OCI-LY3 (cell line): ENCODE measurements around the gene MGST3.

Source experiments
- H2AFZ ChIP-seq: fragments of 200-600, 300-600 bp; shearing (Covaris generic); 2 replicates; pipeline ENCODE4 v1.6.0; 2014; ENCODE audit warnings: antibody characterized with exemption, low read depth, low read length
- H3K27ac ChIP-seq: fragments of 200-600, 300-600 bp; sonication (generic); 2 replicates; pipeline ENCODE4 v1.5.1; 2014; ENCODE audit warnings: mild to moderate bottlenecking, low read length, moderate library complexity, mixed read lengths
- H3K27me3 ChIP-seq: fragments of 200-600, 300-600 bp; sonication (generic); 2 replicates; pipeline ENCODE4 v1.6.1; 2014; ENCODE audit warnings: low read depth, low read length, mixed read lengths
- H3K36me3 ChIP-seq: fragments of 200-600, 300-600 bp; sonication (generic); replicated peaks from 2 replicates; pipeline ENCODE3; 2014; ENCODE audit warnings: low read depth, low read length, mixed read lengths
- H3K4me1 ChIP-seq: fragments of 300-600, 200-600 bp; sonication (generic); 2 replicates; pipeline ENCODE4 v1.6.1; 2014; ENCODE audit warnings: low read length, mixed read lengths
- H3K4me2 ChIP-seq: fragments of 200-600, 300-600 bp; sonication (generic); 2 replicates; pipeline ENCODE4 v1.6.1; 2014; ENCODE audit warnings: low read length, mixed read lengths
- H3K4me3 ChIP-seq: fragments of 300-600, 200-600 bp; sonication (generic); 2 replicates; pipeline ENCODE4 v1.5.1; 2014; ENCODE audit warnings: antibody characterized with exemption, mild to moderate bottlenecking, low read length, moderate library complexity
- H3K79me2 ChIP-seq: fragments of 300-600, 200-600 bp; shearing (Covaris generic); 2 replicates; pipeline ENCODE4 v1.6.1; 2014; ENCODE audit warnings: mild to moderate bottlenecking, low read length, mixed read lengths
- H3K9ac ChIP-seq: fragments of 300-600, 200-600 bp; shearing (Covaris generic); 2 replicates; pipeline ENCODE4 v1.6.0; 2014; ENCODE audit warnings: mild to moderate bottlenecking, low read length, moderate library complexity
- H3K9me3 ChIP-seq: fragments of 200-600, 300-600 bp; shearing (Covaris generic); 2 replicates; pipeline ENCODE4 v1.6.1; 2014; ENCODE audit warnings: low read length, mixed read lengths; ENCODE audit not compliant: insufficient read depth
- H4K20me1 ChIP-seq: fragments of 200-600, 300-600 bp; sonication (generic); 2 replicates; pipeline ENCODE4 v1.6.1; 2016; ENCODE audit warnings: low read length, mixed read lengths; ENCODE audit not compliant: insufficient read depth
- CTCF ChIP-seq: fragments of 200-600, 300-600 bp; sonication (generic); IDR thresholded peaks from 2 replicates; pipeline ENCODE4 v1.5.1; 2014; ENCODE audit warnings: antibody characterized with exemption, low read length, low read depth
- EZH2phosphoT487 ChIP-seq: fragments of 200-600 bp; shearing (Covaris generic); IDR thresholded peaks from 2 replicates; pipeline ENCODE4 v1.6.1; 2018; ENCODE audit warnings: antibody characterized with exemption, mixed run types, low read depth

Gene MGST3

GRCh38 chr1:165671526-165671925 is 40.5 kb downstream of the MGST3 start:
- no peaks in the 10 kb centered on the region for H3K79me2 ChIP-seq
- H4K20me1 ChIP-seq = no peaks in the 10 kb centered on the region
- peaks cover 33% of the 10 kb centered on the region for H3K36me3 ChIP-seq
- H3K4me3 ChIP-seq = no peak overlapping the region
- H3K27me3 ChIP-seq = no peaks in the 10 kb centered on the region
- TF ChIP-seq EZH2phosphoT487 (no peak), CTCF (no peak)
- no peaks in the 10 kb centered on the region for H3K4me1 ChIP-seq
- H3K9me3 ChIP-seq = no peaks in the 10 kb centered on the region
- no peak overlapping the region for H3K9ac ChIP-seq
- no peak overlapping the region for H3K4me2 ChIP-seq
- no peak overlapping the region for H3K27ac ChIP-seq
- no peak overlapping the region for H2AFZ ChIP-seq

GRCh38 chr1:165674599-165674998 is 43.6 kb downstream of the MGST3 start:
- no peak overlapping the region for H3K4me3 ChIP-seq
- H3K4me2 ChIP-seq = no peak overlapping the region
- H3K4me1 ChIP-seq = no peaks in the 10 kb centered on the region
- no peaks in the 10 kb centered on the region for H3K79me2 ChIP-seq
- H2AFZ ChIP-seq = no peak overlapping the region
- TF ChIP-seq CTCF (no peak), EZH2phosphoT487 (no peak)
- H3K9me3 ChIP-seq = no peaks in the 10 kb centered on the region
- H3K27ac ChIP-seq = no peak overlapping the region
- no peak overlapping the region for H3K9ac ChIP-seq
- H3K27me3 ChIP-seq = no peaks in the 10 kb centered on the region
- peaks cover 29% of the 10 kb centered on the region for H3K36me3 ChIP-seq
- no peaks in the 10 kb centered on the region for H4K20me1 ChIP-seq

- H3K79me2 ChIP-seq = no peaks in the 10 kb centered on the region
- no peak overlapping the region for H3K9ac ChIP-seq
- H3K4me1 ChIP-seq = no peaks in the 10 kb centered on the region
- TF ChIP-seq EZH2phosphoT487 = no peak
- TF ChIP-seq CTCF = no peak
- H3K4me3 ChIP-seq = no peak overlapping the region
- H2AFZ ChIP-seq = no peak overlapping the region
- no peaks in the 10 kb centered on the region for H3K27me3 ChIP-seq
- H4K20me1 ChIP-seq = no peaks in the 10 kb centered on the region
- no peaks in the 10 kb centered on the region for H3K9me3 ChIP-seq
- no peak overlapping the region for H3K4me2 ChIP-seq
- peaks cover 39% of the 10 kb centered on the region for H3K36me3 ChIP-seq
- H3K27ac ChIP-seq = no peak overlapping the region
These were observed 44.8 kb downstream of the MGST3 start for GRCh38 chr1:165675794-165676193.

- H2AFZ ChIP-seq = no peak overlapping the region
- TF ChIP-seq CTCF (no peak), EZH2phosphoT487 (no peak)
- peaks cover 42% of the 10 kb centered on the region for H3K36me3 ChIP-seq
- H3K4me1 ChIP-seq = no peaks in the 10 kb centered on the region
- H3K9me3 ChIP-seq = no peaks in the 10 kb centered on the region
- H3K9ac ChIP-seq = no peak overlapping the region
- H3K27ac ChIP-seq = no peak overlapping the region
- H3K79me2 ChIP-seq = no peaks in the 10 kb centered on the region; the same call in 1 of the 2 replicates
- H3K4me2 ChIP-seq = no peak overlapping the region
- no peaks in the 10 kb centered on the region for H4K20me1 ChIP-seq
- H3K27me3 ChIP-seq = no peaks in the 10 kb centered on the region
- H3K4me3 ChIP-seq = no peak overlapping the region
These were observed 47.5 kb downstream of the MGST3 start for GRCh38 chr1:165678509-165678908.
